NB4 (cell line): Measurements from ENCODE around the gene PLA2G4B.

Source experiments
- CTCF ChIP-seq: IDR thresholded peaks from one replicate; pipeline ENCODE4 v1.5.1; 2012; ENCODE audit warnings: low read depth, low read length
- MYC ChIP-seq: IDR thresholded peaks from 2 replicates; pipeline ENCODE4 v1.6.1; 2011; ENCODE audit warnings: low read depth, low read length
- POLR2A ChIP-seq: IDR thresholded peaks from 2 replicates; pipeline ENCODE4 v1.6.1; 2011; ENCODE audit warnings: mild to moderate bottlenecking; ENCODE audit not compliant: insufficient read length; ENCODE audit errors: extremely low read depth

GRCh38 chr15:41829959-41830646, 8.5 kb upstream of the PLA2G4B start:
- no peak for TF ChIP-seq CTCF
- TF ChIP-seq MYC: no peak
- TF ChIP-seq POLR2A: no peak
